Measurements from ENCODE around the gene ZFAND2A.
"Not testable (repeated sequence)": the region's sequence is repeated elsewhere in the genome, so short reads cannot be mapped to it uniquely, and the experiment has no call there.

The ZFAND2A gene

GRCh38 chr7:1152492-1152891 is 7.5 kb downstream of the ZFAND2A start:
- FAIRE-seq (no peak), DNase-seq (ENCODE audit: low spot score) (no peak)

GRCh38 chr7:1151653-1152425 is 8.2 kb downstream of the ZFAND2A start:
- no peak for DNase-seq (ENCODE audit: low spot score)
- no peak for FAIRE-seq

- no peak for DNase-seq (ENCODE audit: low spot score)
- no peak for FAIRE-seq
Measured at GRCh38 chr7:1151156-1151555, 8.8 kb downstream of the ZFAND2A start.

DNA sequence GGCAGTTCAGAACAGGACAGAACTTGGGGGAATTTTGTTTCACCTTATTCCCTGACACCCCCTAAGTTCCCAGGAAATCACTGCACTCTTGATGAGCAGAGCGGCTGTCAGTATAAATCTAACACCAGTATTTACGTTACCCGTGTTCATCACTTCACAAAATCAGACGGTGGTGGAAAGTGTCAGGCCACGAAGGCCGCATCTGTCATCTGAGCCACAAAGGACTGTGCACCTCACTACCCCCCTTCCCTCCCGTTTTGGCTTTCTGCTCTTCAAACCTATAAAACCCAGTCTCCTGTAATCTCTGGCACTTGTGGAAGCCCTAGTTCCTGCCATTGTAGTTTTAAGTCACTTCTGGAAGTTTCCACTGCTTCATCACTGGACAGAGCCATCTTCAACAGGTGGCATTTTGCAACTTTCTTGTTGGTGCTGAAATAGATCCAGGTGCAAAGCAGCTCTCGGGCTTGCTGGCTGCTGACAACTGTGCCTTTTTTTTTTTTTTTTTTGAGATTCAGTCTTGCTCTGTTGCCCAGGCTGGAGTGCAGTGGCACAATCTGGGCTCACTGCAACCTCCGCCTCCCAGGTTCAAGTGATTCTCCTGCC is 9.5 kb downstream of the ZFAND2A start:
- FAIRE-seq = no peak
- no peak for DNase-seq (ENCODE audit: low spot score)

DNA sequence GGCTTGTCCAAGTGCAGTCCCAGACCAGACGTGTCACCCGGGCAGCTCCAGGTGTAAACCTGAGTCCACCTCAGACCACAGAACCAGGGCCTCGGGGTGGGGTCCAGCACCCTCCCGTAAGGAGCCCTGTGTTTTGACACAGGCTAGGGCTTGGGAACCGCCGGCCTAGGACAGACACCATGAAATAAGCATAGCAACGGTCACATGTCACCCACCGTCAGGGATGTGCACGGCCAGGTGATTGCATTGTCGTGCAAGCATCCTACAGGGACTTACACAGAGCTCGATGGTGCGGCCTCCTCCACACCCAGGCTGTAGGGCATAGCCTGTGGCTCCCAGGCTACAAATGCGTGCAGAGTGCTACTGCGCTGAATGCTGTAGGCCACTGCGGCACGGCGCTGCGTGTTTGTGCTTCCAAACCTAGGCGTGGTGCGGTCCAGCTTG is 10.6 kb downstream of the ZFAND2A start:
- no peak for FAIRE-seq
- DNase-seq (ENCODE audit: low spot score) = no peak

- not testable (repeated sequence) for DNase-seq (ENCODE audit: low spot score); FAIRE-seq
Measured at GRCh38 chr7:1147873-1148272, 12.1 kb downstream of the ZFAND2A start.

GRCh38 chr7:1144269-1144771 is 15.7 kb downstream of the ZFAND2A start:
- DNase-seq (ENCODE audit: low spot score) (no peak), FAIRE-seq (no peak)

DNA sequence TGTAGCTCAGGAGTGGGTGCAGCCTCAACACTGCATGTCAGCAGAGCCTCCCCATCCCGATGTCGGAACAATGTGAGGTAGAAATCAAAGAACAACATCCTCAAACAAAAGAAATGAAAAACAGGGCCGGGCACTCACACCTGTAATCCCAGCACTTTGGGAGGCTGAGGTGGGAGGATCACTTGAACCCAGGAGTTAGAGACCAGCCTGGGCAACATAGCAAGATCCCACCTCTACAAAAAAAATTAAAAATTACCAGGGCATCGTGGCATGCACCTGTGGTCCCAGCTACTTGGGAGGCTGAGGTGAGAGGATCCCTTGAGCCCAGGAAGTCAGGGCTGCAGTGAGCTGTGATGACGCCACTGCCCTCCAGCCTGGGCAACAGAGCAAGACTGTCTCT is 17.0 kb downstream of the ZFAND2A start:
- DNase-seq (ENCODE audit: low spot score); FAIRE-seq: not testable (repeated sequence)

DNA sequence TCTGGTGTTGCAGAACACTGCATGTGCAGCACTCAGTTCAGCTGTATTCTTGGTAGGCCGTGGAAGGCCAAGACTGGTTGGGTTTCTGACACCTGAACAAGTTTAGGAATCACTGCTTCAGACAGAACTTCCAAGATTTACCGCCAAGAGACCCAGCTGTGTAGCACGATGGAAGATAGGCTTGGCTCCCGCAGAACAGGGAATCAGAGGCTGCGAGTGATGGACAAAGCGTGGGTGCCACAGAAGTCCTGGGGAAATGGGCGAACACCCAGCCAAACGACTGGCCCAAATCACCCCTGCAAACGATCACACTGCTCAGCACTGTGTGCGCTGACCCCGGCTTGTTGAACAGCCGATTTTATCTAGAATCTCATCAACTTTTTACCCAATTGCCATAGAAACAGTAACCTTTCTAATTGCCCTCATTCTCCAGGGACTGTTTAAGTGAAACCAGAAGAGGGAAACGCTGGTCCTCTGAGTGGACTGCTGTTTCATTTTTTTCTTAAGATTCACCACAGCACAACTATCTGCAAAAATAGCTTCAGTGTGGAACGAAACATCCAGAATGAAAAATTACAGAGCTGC is 17.9 kb downstream of the ZFAND2A start:
- DNase-seq (ENCODE audit: low spot score) (no peak), FAIRE-seq (no peak)

DNA sequence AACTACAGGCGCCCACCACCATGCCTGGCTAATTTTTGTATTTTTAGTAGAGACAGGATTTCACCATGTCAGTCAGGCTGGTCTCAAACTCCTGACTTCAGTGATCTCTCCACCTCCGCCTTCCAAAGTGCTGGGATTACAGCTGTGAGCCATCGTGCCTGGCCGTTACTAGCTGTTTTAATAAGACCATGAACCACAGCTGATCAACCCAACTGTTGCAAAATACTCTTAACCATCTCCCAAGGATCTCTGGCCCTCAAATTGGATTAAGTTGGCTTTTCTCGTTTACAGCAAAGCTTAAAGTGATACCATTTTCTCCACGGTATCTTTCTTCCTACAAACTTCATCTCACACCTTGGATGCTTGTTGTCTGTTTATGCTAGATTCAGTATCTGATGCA is 18.3 kb downstream of the ZFAND2A start:
- DNase-seq (ENCODE audit: low spot score) (no peak), FAIRE-seq (no peak)

- no peak for FAIRE-seq
- no peak for DNase-seq (ENCODE audit: low spot score)
Measured at GRCh38 chr7:1140476-1141104, 19.4 kb downstream of the ZFAND2A start.

GRCh38 chr7:1137517-1138167 is 22.4 kb downstream of the ZFAND2A start:
- DNase-seq (ENCODE audit: low spot score) = no peak
- FAIRE-seq = no peak

- FAIRE-seq = no peak
Measured at GRCh38 chr7:1136841-1137516, 23.0 kb downstream of the ZFAND2A start.

GRCh38 chr7:1134951-1135350 is 25.0 kb downstream of the ZFAND2A start:
- FAIRE-seq = no peak
- DNase-seq (ENCODE audit: low spot score) = no peak

More at GRCh38 chr7:1136841-1137516, 23.0 kb downstream of the ZFAND2A start:
- no peak for DNase-seq (ENCODE audit: low spot score)

- DNase-seq (ENCODE audit: low spot score) (no peak), FAIRE-seq (no peak)
Measured at GRCh38 chr7:1131471-1132265, 28.3 kb downstream of the ZFAND2A start.

DNA sequence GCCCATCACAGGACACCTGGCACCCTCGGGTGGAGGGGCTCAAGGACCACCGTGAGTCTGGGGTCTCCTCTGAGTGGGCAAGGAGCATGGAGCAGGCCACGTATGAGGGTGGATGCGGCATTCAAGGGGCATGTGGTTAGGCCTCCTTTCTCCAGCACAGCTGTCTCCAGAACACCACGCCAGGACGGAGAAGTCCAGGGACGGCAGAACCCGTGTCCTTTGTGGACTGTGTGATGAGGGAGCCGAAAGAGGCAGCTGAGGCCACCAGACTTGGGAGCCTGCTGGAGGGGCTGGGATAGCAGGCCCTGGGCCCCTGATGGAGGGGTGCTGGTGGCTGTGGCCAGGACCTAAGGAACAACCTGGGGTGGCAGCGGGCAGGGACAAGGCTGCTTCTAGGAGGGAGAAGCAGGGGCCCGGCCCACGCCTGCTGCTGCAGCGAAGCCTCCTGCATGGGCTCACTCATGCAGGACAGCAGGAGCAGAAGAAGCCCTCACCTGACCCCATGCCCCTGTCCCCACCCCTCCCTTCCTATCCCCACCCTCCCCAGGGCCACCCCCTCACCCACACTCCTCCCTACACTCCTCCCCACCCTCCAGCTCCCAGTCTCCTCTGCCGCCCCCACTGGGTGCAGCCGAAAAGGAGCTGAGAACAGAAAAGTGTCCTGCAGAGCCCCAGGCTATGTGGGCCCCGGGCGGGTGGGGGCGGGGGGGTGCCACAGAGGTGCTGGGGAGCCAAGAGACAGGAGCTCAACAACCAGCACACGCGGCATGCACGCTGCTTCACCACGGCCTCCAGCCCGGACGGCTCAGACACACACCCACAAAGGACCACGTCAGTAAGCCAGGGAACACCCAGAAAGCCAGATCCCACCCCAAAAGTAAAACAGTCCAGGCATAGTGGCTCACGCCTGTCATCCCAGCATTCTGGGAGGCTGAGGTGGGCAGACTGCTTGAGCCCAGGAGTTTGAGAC is 29.7 kb downstream of the ZFAND2A start:
- DNase-seq (ENCODE audit: low spot score) (no peak), FAIRE-seq (no peak)

- FAIRE-seq = no peak
- DNase-seq (ENCODE audit: low spot score) = no peak
Measured at GRCh38 chr7:1129431-1129830, 30.6 kb downstream of the ZFAND2A start.

DNA sequence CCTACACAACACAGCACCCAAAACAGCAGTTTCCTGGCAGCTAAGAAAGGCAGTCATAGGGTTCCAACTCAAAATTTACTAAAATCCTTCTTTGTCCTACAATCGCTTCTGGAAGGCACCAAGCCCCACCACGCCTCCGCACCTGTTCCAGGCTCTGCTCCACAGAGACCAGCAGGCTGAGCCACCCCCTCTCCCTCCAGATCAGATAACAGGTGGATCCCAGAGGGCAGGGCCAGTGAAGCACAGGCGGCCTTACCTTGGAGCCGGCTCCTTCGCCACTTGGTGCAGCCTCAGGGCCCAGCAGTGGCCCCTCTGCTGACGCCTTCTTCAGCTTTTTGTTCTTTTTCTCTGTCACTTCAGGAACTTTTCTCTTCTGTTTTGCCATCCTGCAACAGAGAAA is 33.0 kb downstream of the ZFAND2A start:
- FAIRE-seq (no peak), DNase-seq (ENCODE audit: low spot score) (no peak)

- FAIRE-seq (no peak), DNase-seq (ENCODE audit: low spot score) (no peak)
Measured at GRCh38 chr7:1125603-1125969, 34.4 kb downstream of the ZFAND2A start.
